ENCODE results near the gene DOCK9.

Gene DOCK9

GRCh38 chr13:98917116-98917515 lies 60.7 kb downstream of the DOCK9 start:
- TF ChIP-seq NFIC (IDR thresholded peaks at IDR 0.05): no peak
- TF ChIP-seq EGR1 (IDR thresholded peaks at IDR 0.05): no peak
- no peak for TF ChIP-seq TEAD4 (IDR thresholded peaks at IDR 0.05)
- TF ChIP-seq ZBTB7A (IDR thresholded peaks at IDR 0.05; ENCODE audit: low read depth): no peak
- TF ChIP-seq TCF12 (IDR thresholded peaks at IDR 0.05; ENCODE audit: low read depth): no peak
- TF ChIP-seq MAX (IDR thresholded peaks at IDR 0.05): no peak
- TF ChIP-seq CREB1 (IDR thresholded peaks at IDR 0.05; ENCODE audit: low read depth): no peak
- no peak for TF ChIP-seq RAD21 (IDR thresholded peaks at IDR 0.05; ENCODE audit: low read depth)
- TF ChIP-seq YY1 (IDR thresholded peaks at IDR 0.05; ENCODE audit: low read depth): no peak
- TF ChIP-seq TAF1 (IDR thresholded peaks at IDR 0.05; ENCODE audit: low read depth): no peak
- TF ChIP-seq, protein P1, sequence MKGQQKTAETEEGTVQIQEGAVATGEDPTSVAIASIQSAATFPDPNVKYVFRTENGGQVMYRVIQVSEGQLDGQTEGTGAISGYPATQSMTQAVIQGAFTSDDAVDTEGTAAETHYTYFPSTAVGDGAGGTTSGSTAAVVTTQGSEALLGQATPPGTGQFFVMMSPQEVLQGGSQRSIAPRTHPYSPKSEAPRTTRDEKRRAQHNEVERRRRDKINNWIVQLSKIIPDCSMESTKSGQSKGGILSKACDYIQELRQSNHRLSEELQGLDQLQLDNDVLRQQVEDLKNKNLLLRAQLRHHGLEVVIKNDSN (IDR thresholded peaks at IDR 0.05): no peak
- TF ChIP-seq FOXM1 (IDR thresholded peaks at IDR 0.05; ENCODE audit: borderline replicate concordance, low read depth): no peak
- TF ChIP-seq CEBPB (IDR thresholded peaks at IDR 0.05): no peak
- no peak for TF ChIP-seq EP300 (IDR thresholded peaks at IDR 0.05; ENCODE audit: borderline replicate concordance)
- no peak for TF ChIP-seq REST (IDR thresholded peaks at IDR 0.05; ENCODE audit: low read depth)

- TF ChIP-seq CEBPB (IDR thresholded peaks at IDR 0.05) (no peak), RAD21 (IDR thresholded peaks at IDR 0.05; ENCODE audit: low read depth) (no peak), TEAD4 (IDR thresholded peaks at IDR 0.05) (no peak), MAX (IDR thresholded peaks at IDR 0.05) (no peak), EGR1 (IDR thresholded peaks at IDR 0.05) (no peak), NFIC (IDR thresholded peaks at IDR 0.05) (no peak), FOXM1 (IDR thresholded peaks at IDR 0.05; ENCODE audit: borderline replicate concordance, low read depth) (no peak), EP300 (IDR thresholded peaks at IDR 0.05; ENCODE audit: borderline replicate concordance) (no peak), REST (IDR thresholded peaks at IDR 0.05; ENCODE audit: low read depth) (no peak), CREB1 (IDR thresholded peaks at IDR 0.05; ENCODE audit: low read depth) (no peak), TAF1 (IDR thresholded peaks at IDR 0.05; ENCODE audit: low read depth) (no peak), ZBTB7A (IDR thresholded peaks at IDR 0.05; ENCODE audit: low read depth) (no peak), YY1 (IDR thresholded peaks at IDR 0.05; ENCODE audit: low read depth) (no peak), TCF12 (IDR thresholded peaks at IDR 0.05; ENCODE audit: low read depth) (no peak)
- TF ChIP-seq, protein P1 (IDR thresholded peaks at IDR 0.05): no peak
Observed at GRCh38 chr13:98916403-98916802, 61.5 kb downstream of the DOCK9 start.

DNA sequence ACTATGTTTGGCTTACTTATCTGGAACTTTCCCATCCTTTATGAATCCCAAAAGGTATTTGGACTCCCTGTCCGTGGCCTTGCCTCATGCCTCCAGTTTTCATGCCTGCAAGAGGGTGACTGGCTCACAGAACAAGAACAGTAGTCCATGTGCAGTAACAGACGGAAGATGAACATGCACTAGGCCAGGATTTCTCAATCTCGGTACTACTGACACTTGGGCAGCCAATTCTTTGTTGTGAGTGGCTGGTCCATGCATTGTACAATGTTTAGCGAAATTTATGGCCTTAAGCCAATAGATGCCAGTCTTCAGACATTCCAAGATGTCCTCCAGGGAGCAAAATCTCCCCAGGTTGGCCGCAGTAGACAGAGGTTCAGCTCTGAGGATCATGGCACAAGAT lies 61.9 kb downstream of the DOCK9 start:
- TF ChIP-seq CREB1 (IDR thresholded peaks at IDR 0.05; ENCODE audit: low read depth) (no peak), YY1 (IDR thresholded peaks at IDR 0.05; ENCODE audit: low read depth) (no peak), TCF12 (IDR thresholded peaks at IDR 0.05; ENCODE audit: low read depth) (no peak), CEBPB (IDR thresholded peaks at IDR 0.05) (no peak), ZBTB7A (IDR thresholded peaks at IDR 0.05; ENCODE audit: low read depth) (no peak), EP300 (IDR thresholded peaks at IDR 0.05; ENCODE audit: borderline replicate concordance) (no peak), RAD21 (IDR thresholded peaks at IDR 0.05; ENCODE audit: low read depth) (no peak)

DNA sequence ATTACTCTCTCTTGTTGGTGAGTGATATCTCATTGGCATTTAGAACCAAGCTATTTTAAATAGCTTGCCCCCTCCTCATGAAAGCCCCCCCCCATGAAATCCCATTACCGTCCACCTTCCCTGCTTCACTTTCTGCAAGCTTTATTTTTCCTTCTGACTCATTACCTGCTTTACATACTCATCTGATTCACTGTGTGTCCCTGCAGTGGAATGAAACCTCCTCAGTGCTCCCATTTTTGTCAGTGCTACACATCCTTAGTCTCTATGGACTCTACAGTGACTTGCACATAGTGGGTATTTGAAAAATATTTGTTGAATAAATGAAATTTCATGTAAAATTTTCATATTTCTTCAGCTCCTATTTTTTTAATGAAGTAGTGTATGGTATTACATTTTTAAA lies 62.3 kb downstream of the DOCK9 start:
- no peak for TF ChIP-seq FOXM1 (IDR thresholded peaks at IDR 0.05; ENCODE audit: borderline replicate concordance, low read depth)
- TF ChIP-seq ZBTB7A (IDR thresholded peaks at IDR 0.05; ENCODE audit: low read depth): no peak
- TF ChIP-seq CREB1 (IDR thresholded peaks at IDR 0.05; ENCODE audit: low read depth): no peak
- no peak for TF ChIP-seq TAF1 (IDR thresholded peaks at IDR 0.05; ENCODE audit: low read depth)
- TF ChIP-seq TCF12 (IDR thresholded peaks at IDR 0.05; ENCODE audit: low read depth): no peak
- TF ChIP-seq MAX (IDR thresholded peaks at IDR 0.05): no peak
- TF ChIP-seq REST (IDR thresholded peaks at IDR 0.05; ENCODE audit: low read depth): no peak
- no peak for TF ChIP-seq TEAD4 (IDR thresholded peaks at IDR 0.05)
- TF ChIP-seq CEBPB (IDR thresholded peaks at IDR 0.05): no peak
- TF ChIP-seq EP300 (IDR thresholded peaks at IDR 0.05; ENCODE audit: borderline replicate concordance): no peak
- TF ChIP-seq NFIC (IDR thresholded peaks at IDR 0.05): no peak
